Osteocyte (in vitro differentiated cells): ENCODE measurements around the gene PRKD1. TPM values are rescaled to one million over a fixed set of nuclear protein-coding genes. Genes with fewer than 3 reads are reported as not detected.

Experiments used
- DNase-seq: peaks from one replicate; pipeline ENCODE4 v3.0.0; 2021; ENCODE audit warnings: mixed read lengths; ENCODE audit not compliant: unreplicated experiment; ENCODE audit errors: extremely low spot score
- H3K27ac Mint-ChIP-seq: one replicate; pipeline ENCODE4 v1.8.0; 2021; ENCODE audit warnings: mild to moderate bottlenecking, mixed read lengths; ENCODE audit not compliant: unreplicated experiment
- H3K27me3 Mint-ChIP-seq: one replicate; pipeline ENCODE4 v1.8.0; 2021; ENCODE audit warnings: mixed read lengths; ENCODE audit not compliant: unreplicated experiment
- H3K36me3 Mint-ChIP-seq: one replicate; pipeline ENCODE4 v1.8.0; 2021; ENCODE audit warnings: mixed read lengths; ENCODE audit not compliant: unreplicated experiment
- H3K4me1 Mint-ChIP-seq: one replicate; pipeline ENCODE4 v1.8.0; 2021; ENCODE audit warnings: mixed read lengths; ENCODE audit not compliant: unreplicated experiment
- H3K4me3 Mint-ChIP-seq: one replicate; pipeline ENCODE4 v1.8.0; 2021; ENCODE audit warnings: mild to moderate bottlenecking, moderate library complexity, mixed read lengths; ENCODE audit not compliant: unreplicated experiment
- H3K9me3 Mint-ChIP-seq: one replicate; pipeline ENCODE4 v1.8.0; 2021; ENCODE audit warnings: mixed read lengths; ENCODE audit not compliant: unreplicated experiment
- CTCF ChIP-seq: fragments of 200-600 bp; sonication (generic); IDR thresholded peaks from 2 replicates; pipeline ENCODE4 v1.5.0; 2021; ENCODE audit warnings: antibody characterized with exemption, mild to moderate bottlenecking, moderate library complexity
- total RNA-seq: library from RNA; stranded (reverse); gene quantifications from 2 replicates; pipeline ENCODE4 v1.2.1, GENCODE V29; 2021

The PRKD1 gene
- total RNA-seq, 1 donor from 2014 or later = 6.6 TPM

GRCh38 chr14:29802211-29802610, 125.4 kb downstream of the PRKD1 start:
- Mint-ChIP-seq H3K4me1 (peaks cover 12% of the 10 kb centered on the region), H3K27ac (no peak overlapping the region), H3K9me3 (no peaks in the 10 kb centered on the region), H3K4me3 (no peak overlapping the region), H3K27me3 (no peaks in the 10 kb centered on the region), H3K36me3 (no peaks in the 10 kb centered on the region)
- TF ChIP-seq CTCF = no peak
- DNase-seq = no peak

GRCh38 chr14:29800961-29801360, 126.7 kb downstream of the PRKD1 start:
- no peak for DNase-seq
- no peak for TF ChIP-seq CTCF
- Mint-ChIP-seq H3K4me1 (peaks cover 6% of the 10 kb centered on the region), H3K9me3 (no peaks in the 10 kb centered on the region), H3K36me3 (no peaks in the 10 kb centered on the region), H3K4me3 (no peak overlapping the region), H3K27ac (no peak overlapping the region), H3K27me3 (no peaks in the 10 kb centered on the region)

- Mint-ChIP-seq H3K9me3 (no peaks in the 10 kb centered on the region), H3K27me3 (no peaks in the 10 kb centered on the region), H3K27ac (no peak overlapping the region), H3K4me3 (no peak overlapping the region), H3K36me3 (no peaks in the 10 kb centered on the region), H3K4me1 (no peaks in the 10 kb centered on the region)
- no peak for DNase-seq
- TF ChIP-seq CTCF = no peak
These were observed 128.1 kb downstream of the PRKD1 start for GRCh38 chr14:29799464-29800095.

- Mint-ChIP-seq H3K9me3 (no peaks in the 10 kb centered on the region), H3K4me1 (no peaks in the 10 kb centered on the region), H3K27me3 (no peaks in the 10 kb centered on the region), H3K4me3 (no peak overlapping the region), H3K36me3 (no peaks in the 10 kb centered on the region), H3K27ac (no peak overlapping the region)
- DNase-seq = no peak
- TF ChIP-seq CTCF = no peak
These were observed 128.8 kb downstream of the PRKD1 start for GRCh38 chr14:29798811-29799210.

GRCh38 chr14:29798108-29798663, 129.5 kb downstream of the PRKD1 start:
- TF ChIP-seq CTCF = no peak
- Mint-ChIP-seq H3K27me3 (no peaks in the 10 kb centered on the region), H3K4me1 (no peaks in the 10 kb centered on the region), H3K27ac (no peak overlapping the region), H3K9me3 (no peaks in the 10 kb centered on the region), H3K4me3 (no peak overlapping the region), H3K36me3 (no peaks in the 10 kb centered on the region)
- no peak for DNase-seq
